Epidermal melanocyte (primary cell): ENCODE results near the gene MST1.

Source experiments
- DNase-seq: peaks from one replicate; pipeline ENCODE4 v3.0.0; 2011; ENCODE audit warnings: low spot score; ENCODE audit not compliant: insufficient read length

MST1 gene

GRCh38 chr3:49718858-49719213, 29.6 kb upstream of the MST1 start:
- DNase-seq: no peak

GRCh38 chr3:49717959-49718857, 28.9 kb upstream of the MST1 start:
- no peak for DNase-seq

GRCh38 chr3:49717211-49717958, 28.1 kb upstream of the MST1 start:
- no peak for DNase-seq

GRCh38 chr3:49716691-49717210, 27.5 kb upstream of the MST1 start:
- DNase-seq: no peak

GRCh38 chr3:49716169-49716568, 26.9 kb upstream of the MST1 start:
- no peak for DNase-seq

- no peak for DNase-seq
Measured at GRCh38 chr3:49715611-49716121, 26.4 kb upstream of the MST1 start.

- no peak for DNase-seq
Measured at GRCh38 chr3:49714728-49715550, 25.7 kb upstream of the MST1 start.

GRCh38 chr3:49713336-49714105, 24.2 kb upstream of the MST1 start:
- DNase-seq: no peak

GRCh38 chr3:49712631-49713317, 23.5 kb upstream of the MST1 start:
- no peak for DNase-seq

GRCh38 chr3:49712166-49712565, 22.9 kb upstream of the MST1 start:
- no peak for DNase-seq

- no peak for DNase-seq
Measured at GRCh38 chr3:49711489-49711888, 22.2 kb upstream of the MST1 start.

- DNase-seq: no peak
Measured at GRCh38 chr3:49709852-49710251, 20.6 kb upstream of the MST1 start.

GRCh38 chr3:49707113-49707480, 17.8 kb upstream of the MST1 start:
- DNase-seq: no peak

GRCh38 chr3:49706456-49707112, 17.3 kb upstream of the MST1 start:
- DNase-seq: no peak

- no peak for DNase-seq
Measured at GRCh38 chr3:49705390-49705960, 16.2 kb upstream of the MST1 start.

- DNase-seq: no peak
Measured at GRCh38 chr3:49704629-49705028, 15.4 kb upstream of the MST1 start.

GRCh38 chr3:49703956-49704355, 14.7 kb upstream of the MST1 start:
- no peak for DNase-seq

GRCh38 chr3:49703443-49703927, 14.2 kb upstream of the MST1 start:
- peak; percentile 67 for DNase-seq

- no peak for DNase-seq
Measured at GRCh38 chr3:49702672-49703071, 13.4 kb upstream of the MST1 start.
